B cell (primary cell): ENCODE measurements around the gene TMEM69. TPM values are rescaled to one million over a fixed set of nuclear protein-coding genes. Genes with fewer than 3 reads are reported as not detected.

ENCODE experiments used
- ATAC-seq: fragments of 200-7000 bp; cut with Tn5 transposase; one replicate; pipeline ENCODE4 v1.10.0; 2021; ENCODE audit warnings: low read depth, mild to moderate bottlenecking, moderate number of reproducible peaks, moderate library complexity
- CTCF ChIA-PET: fragments of 350-600 bp; sonication (Branson Sonifier 250); formaldehyde crosslinking; loops from one replicate; lab custom pipeline; 2021; ENCODE audit warnings: antibody characterized with exemption, inconsistent platforms; lab: Charles Lee
- POLR2A ChIA-PET: fragments of 350-600 bp; sonication (Branson Sonifier 250); formaldehyde crosslinking; loops from one replicate; lab custom pipeline; 2021; ENCODE audit warnings: antibody characterized with exemption; lab: Charles Lee
- DNase-seq: peaks from one replicate; pipeline ENCODE4 v3.0.0; 2013
- H2AFZ ChIP-seq: 2 replicates; pipeline ENCODE4 v1.6.1; 2012; ENCODE audit warnings: mild to moderate bottlenecking, low read depth, low read length; ENCODE audit not compliant: insufficient read depth, poor library complexity, severe bottlenecking
- H3K27ac ChIP-seq, 2 donors: 1 replicate in 1 of 2; 2 replicates in 1 of 2; pipeline ENCODE4 v1.5.1; 2012 to 2013; ENCODE audit warnings: low read length in 2 of 2, mild to moderate bottlenecking in 2 of 2, moderate library complexity in 1 of 2
- H3K27me3 ChIP-seq, 4 experiments: fragments of 200-600 bp in 1 of 4; sonication (generic) in 1 of 4; replicated peaks in 1 of 4; 1 replicate in 2 of 4; 2 replicates in 2 of 4; pipeline versions ENCODE4 v1.6.1 to v1.7.0; 2013 to 2016; ENCODE audit warnings: low read length in 3 of 4, mild to moderate bottlenecking in 2 of 4, mixed read lengths in 1 of 4, moderate library complexity in 1 of 4; ENCODE audit not compliant: insufficient read depth in 4 of 4, control insufficient read depth in 3 of 4; ENCODE audit errors: control extremely low read depth in 1 of 4
- H3K36me3 ChIP-seq, 2 experiments: replicated peaks in 1 of 2; 1 replicate in 1 of 2; 2 replicates in 1 of 2; pipeline versions ENCODE4 v1.6.1 to v1.7.1; 2013; ENCODE audit warnings: low read length in 1 of 2; ENCODE audit not compliant: insufficient read depth in 2 of 2, control insufficient read depth in 1 of 2; ENCODE audit errors: control extremely low read depth in 1 of 2, extremely low read depth in 1 of 2
- H3K4me1 ChIP-seq, 2 donors: fragments of 200-600 bp in 1 of 2; sonication (generic) in 1 of 2; 1 replicate in 1 of 2; 2 replicates in 1 of 2; pipeline versions ENCODE4 v1.5.1 to v1.6.1; 2013 to 2017; ENCODE audit warnings: low read length in 2 of 2; ENCODE audit not compliant: control insufficient read depth in 2 of 2, insufficient read depth in 2 of 2
- H3K4me2 ChIP-seq: replicated peaks from 2 replicates; pipeline ENCODE3; 2012; ENCODE audit warnings: mild to moderate bottlenecking, low read depth, low read length; ENCODE audit not compliant: poor library complexity, severe bottlenecking
- H3K4me3 ChIP-seq, 5 experiments: fragments of 200-600 bp in 1 of 5; sonication (generic) in 1 of 5; 1 replicate in 3 of 5; 2 replicates in 2 of 5; pipeline versions ENCODE4 v1.5.1 to v1.7.0; 2011 to 2016; ENCODE audit warnings: low read length in 4 of 5, mild to moderate bottlenecking in 4 of 5, low read depth in 2 of 5, control low read depth in 1 of 5, moderate library complexity in 1 of 5; ENCODE audit not compliant: insufficient read depth in 1 of 5; ENCODE audit errors: control extremely low read depth in 1 of 5, extremely low read depth in 1 of 5
- H3K79me2 ChIP-seq: fragments of 200-600 bp; sonication (generic); one replicate; pipeline ENCODE4 v1.6.0; 2016; ENCODE audit warnings: low read length; ENCODE audit not compliant: control insufficient read depth, insufficient read depth
- H3K9ac ChIP-seq: fragments of 200-600 bp; sonication (generic); 2 replicates; pipeline ENCODE4 v1.6.1; 2017; ENCODE audit warnings: mild to moderate bottlenecking, low read length, moderate library complexity
- H3K9me3 ChIP-seq, 3 donors: one replicate each; pipeline versions ENCODE4 v1.6.1 to v1.7.1; 2013; ENCODE audit warnings: low read length in 2 of 3; ENCODE audit not compliant: control insufficient read depth in 2 of 3, insufficient read depth in 1 of 3; ENCODE audit errors: control extremely low read depth in 1 of 3
- H4K20me1 ChIP-seq: 2 replicates; pipeline ENCODE4 v1.6.0; 2012; ENCODE audit warnings: mild to moderate bottlenecking, low read length; ENCODE audit not compliant: insufficient read depth, control insufficient read depth, poor library complexity, severe bottlenecking
- H3K27ac Mint-ChIP-seq: one replicate; pipeline ENCODE4 v1.8.0; 2021; ENCODE audit warnings: mixed read lengths
- H3K27me3 Mint-ChIP-seq: one replicate; pipeline ENCODE4 v1.8.0; 2021; ENCODE audit warnings: mixed read lengths
- H3K4me1 Mint-ChIP-seq: one replicate; pipeline ENCODE4 v1.8.0; 2021; ENCODE audit warnings: mixed read lengths
- H3K4me3 Mint-ChIP-seq: one replicate; pipeline ENCODE4 v1.8.0; 2021; ENCODE audit warnings: mixed read lengths
- H3K9me3 Mint-ChIP-seq: one replicate; pipeline ENCODE4 v1.8.0; 2022; ENCODE audit warnings: mixed read lengths; ENCODE audit not compliant: insufficient read depth
- EZH2 ChIP-seq: IDR thresholded peaks from 2 replicates; pipeline ENCODE4 v1.6.1; 2012; ENCODE audit warnings: borderline replicate concordance, low read depth, mild to moderate bottlenecking, moderate library complexity, low read length; ENCODE audit not compliant: insufficient read depth, poor library complexity, severe bottlenecking
- WGBS: methylation state at CpG from one replicate; pipeline ENCODE4 v1.1.5; 2013; ENCODE audit warnings: missing lambda C conversion rate; ENCODE audit not compliant: insufficient coverage; 5-methylcytosine and 5-hydroxymethylcytosine counted together
- intact Hi-C: fragments of 100-400 bp; cut with micrococcal nuclease; formaldehyde crosslinking; loops from one replicate; pipeline ENCODE4 v1.10.0; 2022
- polyA plus RNA-seq: library from polyadenylated mRNA; depleted of rRNA; stranded (reverse); fragments of >200 nt; gene quantifications from 2 replicates; pipeline ENCODE4 v1.2.3, GENCODE V29; 2012
- total RNA-seq, 2 donors: library from RNA; stranded (reverse); fragments of 120-200 nt in 1 of 2; gene quantifications; 1 replicate in 1 of 2; 2 replicates in 1 of 2; pipeline versions ENCODE4 v1.2.3 to v1.2.4, GENCODE V29; 2013 to 2022
- TF ChIP-seq, protein P1 (sequence below): fragments of 200-600 bp; IDR thresholded peaks from one replicate; pipeline ENCODE4 v1.8.0; 2022; ENCODE audit warnings: antibody characterized with exemption, mild to moderate bottlenecking

TMEM69 gene
- total and polyA plus RNA-seq, 2 donors (not counting 1 experiment from before 2014, with no cell fraction given): 21.8 to 34.2 TPM

- no peak overlapping the region for H3K27ac Mint-ChIP-seq
- H3K27me3 Mint-ChIP-seq: no peaks in the 10 kb centered on the region
- no peak for TF ChIP-seq EZH2
- TF ChIP-seq, protein P1, sequence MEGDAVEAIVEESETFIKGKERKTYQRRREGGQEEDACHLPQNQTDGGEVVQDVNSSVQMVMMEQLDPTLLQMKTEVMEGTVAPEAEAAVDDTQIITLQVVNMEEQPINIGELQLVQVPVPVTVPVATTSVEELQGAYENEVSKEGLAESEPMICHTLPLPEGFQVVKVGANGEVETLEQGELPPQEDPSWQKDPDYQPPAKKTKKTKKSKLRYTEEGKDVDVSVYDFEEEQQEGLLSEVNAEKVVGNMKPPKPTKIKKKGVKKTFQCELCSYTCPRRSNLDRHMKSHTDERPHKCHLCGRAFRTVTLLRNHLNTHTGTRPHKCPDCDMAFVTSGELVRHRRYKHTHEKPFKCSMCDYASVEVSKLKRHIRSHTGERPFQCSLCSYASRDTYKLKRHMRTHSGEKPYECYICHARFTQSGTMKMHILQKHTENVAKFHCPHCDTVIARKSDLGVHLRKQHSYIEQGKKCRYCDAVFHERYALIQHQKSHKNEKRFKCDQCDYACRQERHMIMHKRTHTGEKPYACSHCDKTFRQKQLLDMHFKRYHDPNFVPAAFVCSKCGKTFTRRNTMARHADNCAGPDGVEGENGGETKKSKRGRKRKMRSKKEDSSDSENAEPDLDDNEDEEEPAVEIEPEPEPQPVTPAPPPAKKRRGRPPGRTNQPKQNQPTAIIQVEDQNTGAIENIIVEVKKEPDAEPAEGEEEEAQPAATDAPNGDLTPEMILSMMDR: no peak
- no peak for ATAC-seq
- Histone ChIP-seq H3K36me3 (peaks cover 16 to 60% of the 10 kb centered on the region in 2 experiments), H3K4me1 (peaks cover 8 to 10% of the 10 kb centered on the region in 2 donors), H3K4me3 (no peak overlapping the region), H3K79me2 (peaks cover 13% of the 10 kb centered on the region), H2AFZ (no peak overlapping the region), H3K27me3 (no peaks in the 10 kb centered on the region), H3K4me2 (no peak overlapping the region), H4K20me1 (peaks cover 4% of the 10 kb centered on the region), H3K9ac (no peak overlapping the region), H3K27ac (no peak overlapping the region), H3K9me3 (no peaks in the 10 kb centered on the region)
- no peak overlapping the region for H3K4me3 Mint-ChIP-seq
- intact Hi-C loops: no loop called here
- ChIA-PET CTCF (no interaction called here), POLR2A (no interaction called here)
- peaks cover 13% of the 10 kb centered on the region for H3K4me1 Mint-ChIP-seq
- H3K9me3 Mint-ChIP-seq: no peaks in the 10 kb centered on the region
- WGBS: no CpG with 5 or more reads among the region's 1 CpG
- DNase-seq: no peak
These were observed 47.7 kb upstream of the TMEM69 start for GRCh38 chr1:45640293-45640692.

DNA sequence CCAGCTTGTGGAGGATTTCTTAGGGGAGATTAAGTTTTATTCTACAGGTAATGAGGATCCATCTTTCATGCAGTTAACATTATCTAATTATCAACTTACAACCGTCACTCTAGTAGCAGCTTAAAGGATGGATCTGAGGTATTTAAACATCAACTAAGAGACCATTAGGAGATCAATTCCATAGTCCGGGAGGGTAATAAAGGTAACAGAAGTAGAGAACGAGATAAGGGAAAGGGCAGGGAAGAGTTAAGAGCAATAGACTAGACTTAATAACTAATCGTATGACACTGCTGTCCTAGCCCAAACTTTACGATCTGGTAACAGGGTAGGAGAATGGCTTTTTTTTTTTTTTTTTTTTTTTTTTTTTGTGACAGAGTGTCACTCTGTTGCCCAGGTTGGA, 44.7 kb upstream of the TMEM69 start:
- H3K4me3 Mint-ChIP-seq: no peak overlapping the region
- intact Hi-C loops: no loop called here
- H3K27ac Mint-ChIP-seq: no peak overlapping the region

More for the DNA sequence above, 44.7 kb upstream of the TMEM69 start:
- WGBS: no CpG with 5 or more reads among the region's 5 CpGs
- Mint-ChIP-seq H3K9me3 (no peaks in the 10 kb centered on the region), H3K4me1 (peaks cover 28% of the 10 kb centered on the region), H3K27me3 (no peaks in the 10 kb centered on the region)
- no peak for DNase-seq
- CTCF ChIA-PET: no interaction called here
- H3K9me3 ChIP-seq: no peaks in the 10 kb centered on the region
- H3K36me3 ChIP-seq: peaks cover 7 to 41% of the 10 kb centered on the region in 2 experiments
- peaks cover 23% of the 10 kb centered on the region for H3K79me2 ChIP-seq
- H3K27me3 ChIP-seq: no peaks in the 10 kb centered on the region
- no peak overlapping the region for H3K4me3 ChIP-seq
- peaks cover 8 to 11% of the 10 kb centered on the region in 2 donors for H3K4me1 ChIP-seq
- POLR2A ChIA-PET: interaction anchor here (0.6 kb wide), 1 partner anchor 66 kb away, joined by 3 read pairs; no protein-coding TSS in a partner anchor
- H3K9ac ChIP-seq: no peak overlapping the region
- H3K27ac ChIP-seq: no peak overlapping the region
- H3K4me2 ChIP-seq: no peak overlapping the region
- no peak for ATAC-seq
- H4K20me1 ChIP-seq: peaks cover 15% of the 10 kb centered on the region
- no peak overlapping the region for H2AFZ ChIP-seq
- no peak for TF ChIP-seq EZH2
- TF ChIP-seq, protein P1: no peak
